H9 (cell line): ENCODE data around the gene SOBP. TPM values are rescaled to one million over a fixed set of nuclear protein-coding genes. Genes with fewer than 3 reads are reported as not detected.
A peak's percentile ranks its signal among the peaks of the same experiment; 100 is the strongest.

Experiments
- DNase-seq: peaks from one replicate; pipeline ENCODE4 v3.0.0-alpha.2; 2017
- H2AFZ ChIP-seq: one replicate; pipeline ENCODE4 v1.6.1; 2013; ENCODE audit warnings: mild to moderate bottlenecking, low read length, control low read depth, moderate library complexity
- H2AK5ac ChIP-seq: 2 replicates; pipeline ENCODE4 v1.6.1; 2013; ENCODE audit warnings: low read length, control low read depth, mixed read lengths; ENCODE audit not compliant: insufficient read length
- H2BK120ac ChIP-seq: one replicate; pipeline ENCODE4 v1.6.1; 2013; ENCODE audit warnings: low read depth, mild to moderate bottlenecking, low read length, control low read depth, inconsistent platforms; ENCODE audit not compliant: poor library complexity, severe bottlenecking
- H2BK12ac ChIP-seq: 2 replicates; pipeline ENCODE4 v1.6.1; 2013; ENCODE audit warnings: low read length, control low read depth, mixed read lengths, low read depth; ENCODE audit not compliant: insufficient read length
- H2BK15ac ChIP-seq: 2 replicates; pipeline ENCODE4 v1.6.1; 2013; ENCODE audit warnings: low read depth, low read length, control low read depth
- H2BK20ac ChIP-seq: one replicate; pipeline ENCODE4 v1.6.1; 2013; ENCODE audit warnings: low read depth, mild to moderate bottlenecking, low read length, control low read depth, inconsistent platforms; ENCODE audit not compliant: poor library complexity, severe bottlenecking
- H2BK5ac ChIP-seq: 2 replicates; pipeline ENCODE4 v1.6.1; 2013; ENCODE audit warnings: low read length, control low read depth, mixed read lengths; ENCODE audit not compliant: insufficient read length
- H3K14ac ChIP-seq: 2 replicates; pipeline ENCODE4 v1.6.1; 2013; ENCODE audit warnings: low read length, control low read depth; ENCODE audit not compliant: insufficient read depth
- H3K18ac ChIP-seq: 2 replicates; pipeline ENCODE4 v1.6.1; 2013; ENCODE audit warnings: low read depth, mild to moderate bottlenecking, mixed read lengths, low read length, control low read depth; ENCODE audit not compliant: insufficient read length
- H3K23ac ChIP-seq: 2 replicates; pipeline ENCODE4 v1.6.1; 2013; ENCODE audit warnings: low read length, control low read depth, mixed read lengths, low read depth; ENCODE audit not compliant: insufficient read length
- H3K23me2 ChIP-seq: 2 replicates; pipeline ENCODE4 v1.6.1; 2013; ENCODE audit warnings: low read depth, mild to moderate bottlenecking, mixed read lengths, low read length, control low read depth; ENCODE audit not compliant: insufficient read length, poor library complexity, severe bottlenecking
- H3K27ac ChIP-seq: 2 replicates; pipeline ENCODE4 v1.5.1; 2013; ENCODE audit warnings: low read length, control low read depth, mixed read lengths, low read depth; ENCODE audit not compliant: insufficient read length
- H3K27me3 ChIP-seq: 2 replicates; pipeline ENCODE4 v1.6.1; 2013; ENCODE audit warnings: low read length, control low read depth, inconsistent platforms; ENCODE audit not compliant: insufficient read depth
- H3K4ac ChIP-seq: 2 replicates; pipeline ENCODE4 v1.6.1; 2013; ENCODE audit warnings: low read depth, mild to moderate bottlenecking, control low read depth, inconsistent platforms, low read length, moderate library complexity
- H3K4me1 ChIP-seq: 2 replicates; pipeline ENCODE4 v1.6.1; 2013; ENCODE audit warnings: low read length, control low read depth, inconsistent platforms; ENCODE audit not compliant: insufficient read depth
- H3K4me2 ChIP-seq: 2 replicates; pipeline ENCODE4 v1.6.1; 2013; ENCODE audit warnings: low read length, control low read depth, mixed read lengths; ENCODE audit not compliant: insufficient read length, insufficient read depth
- H3K56ac ChIP-seq: 2 replicates; pipeline ENCODE4 v1.6.1; 2013; ENCODE audit warnings: low read depth, mild to moderate bottlenecking, mixed read lengths, low read length, control low read depth; ENCODE audit not compliant: insufficient read length
- H3K79me1 ChIP-seq: 2 replicates; pipeline ENCODE4 v1.6.1; 2013; ENCODE audit warnings: low read depth, mild to moderate bottlenecking, moderate library complexity, low read length, control low read depth, inconsistent platforms; ENCODE audit not compliant: insufficient read depth, poor library complexity, severe bottlenecking
- H3K79me2 ChIP-seq: 2 replicates; pipeline ENCODE4 v1.6.1; 2013; ENCODE audit warnings: low read length, control low read depth, inconsistent platforms; ENCODE audit not compliant: insufficient read depth
- H3K9ac ChIP-seq: 2 replicates; pipeline ENCODE4 v1.6.1; 2013; ENCODE audit warnings: low read length, control low read depth, mixed read lengths; ENCODE audit not compliant: insufficient read length; ENCODE audit errors: extremely low read depth
- H3K9me3 ChIP-seq: one replicate; pipeline ENCODE4 v1.6.1; 2013; ENCODE audit warnings: low read depth, low read length, inconsistent platforms; ENCODE audit not compliant: control insufficient read depth
- H3T11ph ChIP-seq: one replicate; pipeline ENCODE4 v1.6.1; 2013; ENCODE audit warnings: mild to moderate bottlenecking, low read length, control low read depth, inconsistent platforms
- H4K20me1 ChIP-seq: one replicate; pipeline ENCODE4 v1.6.1; 2013; ENCODE audit not compliant: control insufficient read depth, insufficient read length, insufficient read depth
- H4K5ac ChIP-seq: 2 replicates; pipeline ENCODE4 v1.6.1; 2013; ENCODE audit warnings: low read depth, mild to moderate bottlenecking, mixed read lengths, low read length, control low read depth; ENCODE audit not compliant: insufficient read length
- H4K8ac ChIP-seq: replicated peaks from 2 replicates; pipeline ENCODE4 v1.6.1; 2013; ENCODE audit warnings: low read length, control low read depth, mixed read lengths, low read depth; ENCODE audit not compliant: insufficient read length
- H4K91ac ChIP-seq: 2 replicates; pipeline ENCODE4 v1.6.1; 2013; ENCODE audit warnings: low read depth, mild to moderate bottlenecking, moderate library complexity, mixed read lengths, low read length, control low read depth; ENCODE audit not compliant: insufficient read length
- H3K27ac Mint-ChIP-seq, 3 experiments: 2 replicates in 2 of 3; 3 replicates in 1 of 3; pipeline ENCODE4 v1.8.0; 2020 to 2021; ENCODE audit warnings: mixed read lengths in 3 of 3, mild to moderate bottlenecking in 1 of 3, moderate library complexity in 1 of 3
- H3K27me3 Mint-ChIP-seq: 2 replicates; pipeline ENCODE4 v1.8.0; 2021; ENCODE audit warnings: low read depth, mild to moderate bottlenecking, moderate library complexity, mixed read lengths
- H3K36me3 Mint-ChIP-seq, 3 experiments: 2 replicates in 2 of 3; 3 replicates in 1 of 3; pipeline ENCODE4 v1.8.0; 2020 to 2021; ENCODE audit warnings: low read depth in 3 of 3, mixed read lengths in 3 of 3; ENCODE audit not compliant: insufficient read depth in 1 of 3
- H3K4me1 Mint-ChIP-seq, 2 experiments: 2 replicates each; pipeline ENCODE4 v1.8.0; 2020; ENCODE audit warnings: mixed read lengths in 2 of 2
- H3K4me3 Mint-ChIP-seq, 2 experiments: 2 replicates in 1 of 2; 3 replicates in 1 of 2; pipeline ENCODE4 v1.8.0; 2020 to 2021; ENCODE audit warnings: mild to moderate bottlenecking in 2 of 2, mixed read lengths in 2 of 2, moderate library complexity in 1 of 2
- H3K9me3 Mint-ChIP-seq, 2 experiments: 2 replicates in 1 of 2; 3 replicates in 1 of 2; pipeline ENCODE4 v1.8.0; 2020; ENCODE audit warnings: mild to moderate bottlenecking in 2 of 2, mixed read lengths in 2 of 2, moderate library complexity in 1 of 2
- CTCF ChIP-seq: fragments of 200-600 bp; sonication (generic); conservative IDR thresholded peaks from 3 replicates; pipeline ENCODE4 v1.8.0; 2021; ENCODE audit warnings: antibody characterized with exemption, mild to moderate bottlenecking
- WGBS: extraction: QIAGEN DNeasy Blood & Tissue Kit; methylation state at CpG from one replicate; pipeline ENCODE4 v1.1.7; 2013; ENCODE audit warnings: missing lambda C conversion rate, low lambda C conversion rate, mixed read lengths; ENCODE audit not compliant: insufficient read length; ENCODE audit errors: extremely low coverage; 5-methylcytosine and 5-hydroxymethylcytosine counted together
- total RNA-seq: library from RNA; stranded (reverse); gene quantifications from 2 replicates; pipeline ENCODE4 v1.2.1, GENCODE V29; 2021

SOBP gene
- total RNA-seq, 1 experiment from 2014 or later: 4.3 TPM

GRCh38 chr6:107689190-107689589, 199.3 kb downstream of the SOBP start:
- H4K20me1 ChIP-seq: peaks cover 2% of the 10 kb centered on the region
- DNase-seq: peak; percentile 19
- H3K9me3 ChIP-seq: no peaks in the 10 kb centered on the region
- no peak overlapping the region for H4K5ac ChIP-seq
- Mint-ChIP-seq H3K27ac (no peak overlapping the region; a peak in 1 of 7 replicates), H3K36me3 (peaks cover 0 to 8% (median 0%) of the 10 kb centered on the region in 3 experiments; a peak in 2 of 7 replicates), H3K4me3 (no peak overlapping the region), H3K4me1 (peaks cover 16 to 17% of the 10 kb centered on the region in 2 experiments), H3K9me3 (peaks cover 3 to 12% of the 10 kb centered on the region in 2 experiments; a peak in 3 of 5 replicates), H3K27me3 (no peaks in the 10 kb centered on the region)
- no peak overlapping the region for H3T11ph ChIP-seq
- H3K23ac ChIP-seq: no peak overlapping the region
- no peak overlapping the region for H2BK15ac ChIP-seq
- no peak overlapping the region for H3K18ac ChIP-seq
- H3K4me2 ChIP-seq: no peak overlapping the region
- H2AFZ ChIP-seq: no peak overlapping the region
- no peak overlapping the region for H3K27ac ChIP-seq
- H4K8ac ChIP-seq: no peak overlapping the region
- no peak overlapping the region for H3K9ac ChIP-seq
- H3K56ac ChIP-seq: no peak overlapping the region
- H3K4me1 ChIP-seq: no peaks in the 10 kb centered on the region; the same call in 1 of the 2 replicates
- no peak overlapping the region for H3K4ac ChIP-seq
- H3K79me2 ChIP-seq: no peaks in the 10 kb centered on the region
- H3K27me3 ChIP-seq: no peaks in the 10 kb centered on the region
- WGBS: no CpG with 5 or more reads among the region's 3 CpGs
- no peak overlapping the region for H2BK5ac ChIP-seq
- H2BK120ac ChIP-seq: no peak overlapping the region
- no peaks in the 10 kb centered on the region for H3K23me2 ChIP-seq
- H2BK12ac ChIP-seq: no peak overlapping the region
- H2BK20ac ChIP-seq: no peak overlapping the region
- no peak overlapping the region for H3K14ac ChIP-seq
- no peak overlapping the region for H4K91ac ChIP-seq
- TF ChIP-seq CTCF: no peak
- H3K79me1 ChIP-seq: no peaks in the 10 kb centered on the region
- H2AK5ac ChIP-seq: no peak overlapping the region
